ENCODE results near the gene MIER1. TPM values are rescaled to one million over a fixed set of nuclear protein-coding genes. Genes with fewer than 3 reads are reported as not detected.
A peak's percentile ranks its signal among the peaks of the same experiment; 100 is the strongest.
"Not testable (repeated sequence)": the region's sequence is repeated elsewhere in the genome, so short reads cannot be mapped to it uniquely, and the experiment has no call there.

Gene MIER1
- total RNA-seq (2014; rRNA removed; shearing (Covaris generic); ENCODE audit: low replicate concordance), result 9.0 and 11.1 TPM in 2 replicates

GRCh38 chr1:66924756-66925557 is at the start of gene MIER1, which contains the start of gene DNAI4:
TSS of gene MIER1 (plus strand) at chr1:66924990. CDS start at chr1:66925029, 39 bp downstream.
TSS of gene DNAI4 (minus strand) at chr1:66924856. CDS start at chr1:66924831, 25 bp downstream.
- DNase-seq (ENCODE audit: low read depth), result peak; percentile 100
- in situ Hi-C loops (cut with HindIII; ENCODE audit: low pct_unique_long_range_greater_than_20kb, low sequenced_read_pairs), result no loop called here

- in situ Hi-C loops (cut with HindIII; ENCODE audit: low pct_unique_long_range_greater_than_20kb, low sequenced_read_pairs), result no loop called here
- no peak for DNase-seq (ENCODE audit: low read depth)
These were observed 48.1 kb upstream of the MIER1 start for GRCh38 chr1:66876664-66877063.

GRCh38 chr1:66889030-66889429 is 35.8 kb upstream of the MIER1 start:
- no peak for DNase-seq (ENCODE audit: low read depth)
- in situ Hi-C loops (cut with HindIII; ENCODE audit: low pct_unique_long_range_greater_than_20kb, low sequenced_read_pairs), result no loop called here

GRCh38 chr1:66890621-66891020 is 34.2 kb upstream of the MIER1 start:
- DNase-seq (ENCODE audit: low read depth), result no peak
- in situ Hi-C loops (cut with HindIII; ENCODE audit: low pct_unique_long_range_greater_than_20kb, low sequenced_read_pairs), result no loop called here

- in situ Hi-C loops (cut with HindIII; ENCODE audit: low pct_unique_long_range_greater_than_20kb, low sequenced_read_pairs), result no loop called here
- DNase-seq (ENCODE audit: low read depth), result no peak
These were observed 31.1 kb upstream of the MIER1 start for GRCh38 chr1:66893712-66894111.

GRCh38 chr1:66915203-66915602 is 9.6 kb upstream of the MIER1 start:
- DNase-seq (ENCODE audit: low read depth); in situ Hi-C loops (cut with HindIII; ENCODE audit: low pct_unique_long_range_greater_than_20kb, low sequenced_read_pairs): not testable (repeated sequence)

- in situ Hi-C loops (cut with HindIII; ENCODE audit: low pct_unique_long_range_greater_than_20kb, low sequenced_read_pairs), result no loop called here
- DNase-seq (ENCODE audit: low read depth), result no peak
These were observed 8.5 kb upstream of the MIER1 start for GRCh38 chr1:66916320-66916719.

GRCh38 chr1:66917476-66917875 is 7.3 kb upstream of the MIER1 start:
- DNase-seq (ENCODE audit: low read depth), result no peak
- in situ Hi-C loops (cut with HindIII; ENCODE audit: low pct_unique_long_range_greater_than_20kb, low sequenced_read_pairs), result no loop called here

- in situ Hi-C loops (cut with HindIII; ENCODE audit: low pct_unique_long_range_greater_than_20kb, low sequenced_read_pairs), result no loop called here
These were observed 5.7 kb upstream of the MIER1 start for GRCh38 chr1:66919063-66919462.

GRCh38 chr1:66919828-66920227 is 5.0 kb upstream of the MIER1 start:
- DNase-seq (ENCODE audit: low read depth), result no peak
- in situ Hi-C loops (cut with HindIII; ENCODE audit: low pct_unique_long_range_greater_than_20kb, low sequenced_read_pairs), result no loop called here

More at GRCh38 chr1:66919063-66919462, 5.7 kb upstream of the MIER1 start:
- DNase-seq (ENCODE audit: low read depth), result no peak

GRCh38 chr1:66920543-66920942 is 4.2 kb upstream of the MIER1 start:
- no peak for DNase-seq (ENCODE audit: low read depth)
- in situ Hi-C loops (cut with HindIII; ENCODE audit: low pct_unique_long_range_greater_than_20kb, low sequenced_read_pairs), result no loop called here

GRCh38 chr1:66925558-66925910 is 744 bp downstream of the MIER1 start:
- in situ Hi-C loops (cut with HindIII; ENCODE audit: low pct_unique_long_range_greater_than_20kb, low sequenced_read_pairs), result no loop called here

GRCh38 chr1:66925944-66926343 is 1.2 kb downstream of the MIER1 start:
- DNase-seq (ENCODE audit: low read depth), result no peak
- in situ Hi-C loops (cut with HindIII; ENCODE audit: low pct_unique_long_range_greater_than_20kb, low sequenced_read_pairs), result no loop called here

More at GRCh38 chr1:66925558-66925910, 744 bp downstream of the MIER1 start:
- no peak for DNase-seq (ENCODE audit: low read depth)

- in situ Hi-C loops (cut with HindIII; ENCODE audit: low pct_unique_long_range_greater_than_20kb, low sequenced_read_pairs), result no loop called here
- DNase-seq (ENCODE audit: low read depth), result no peak
These were observed 2.7 kb downstream of the MIER1 start for GRCh38 chr1:66927528-66927927.

- in situ Hi-C loops (cut with HindIII; ENCODE audit: low pct_unique_long_range_greater_than_20kb, low sequenced_read_pairs), result no loop called here
- peak; percentile 20 for DNase-seq (ENCODE audit: low read depth)
These were observed 4.4 kb downstream of the MIER1 start for GRCh38 chr1:66929146-66929688.

- in situ Hi-C loops (cut with HindIII; ENCODE audit: low pct_unique_long_range_greater_than_20kb, low sequenced_read_pairs), result no loop called here
- DNase-seq (ENCODE audit: low read depth), result no peak
These were observed 4.9 kb downstream of the MIER1 start for GRCh38 chr1:66929691-66929998.

GRCh38 chr1:66929999-66930822 is 5.4 kb downstream of the MIER1 start:
- in situ Hi-C loops (cut with HindIII; ENCODE audit: low pct_unique_long_range_greater_than_20kb, low sequenced_read_pairs), result no loop called here

GRCh38 chr1:66930823-66931174 is 6.0 kb downstream of the MIER1 start:
- no peak for DNase-seq (ENCODE audit: low read depth)
- in situ Hi-C loops (cut with HindIII; ENCODE audit: low pct_unique_long_range_greater_than_20kb, low sequenced_read_pairs), result no loop called here

More at GRCh38 chr1:66929999-66930822, 5.4 kb downstream of the MIER1 start:
- DNase-seq (ENCODE audit: low read depth), result peak; percentile 98

GRCh38 chr1:66931590-66931989 is 6.8 kb downstream of the MIER1 start:
- DNase-seq (ENCODE audit: low read depth), result peak; percentile 40
- in situ Hi-C loops (cut with HindIII; ENCODE audit: low pct_unique_long_range_greater_than_20kb, low sequenced_read_pairs), result no loop called here

Data from Caki2 (cell line).